Rectal smooth muscle tissue (tissue), 1 donor: ENCODE measurements around the gene CEBPE.

Source experiments
- H3K27ac ChIP-seq: one replicate; pipeline ENCODE4 v1.7.0; 2013; ENCODE audit warnings: low read depth, low read length, inconsistent platforms
- H3K27me3 ChIP-seq: one replicate; pipeline ENCODE4 v1.7.0; 2013; ENCODE audit warnings: low read length; ENCODE audit not compliant: control insufficient read depth, insufficient read depth
- H3K36me3 ChIP-seq: one replicate; pipeline ENCODE4 v1.7.0; 2013; ENCODE audit warnings: low read length; ENCODE audit not compliant: control insufficient read depth, insufficient read depth
- H3K4me1 ChIP-seq: one replicate; pipeline ENCODE4 v1.7.0; 2013; ENCODE audit warnings: low read length; ENCODE audit not compliant: control insufficient read depth, insufficient read depth
- H3K4me3 ChIP-seq: one replicate; pipeline ENCODE4 v1.7.0; 2013; ENCODE audit warnings: low read length
- H3K9ac ChIP-seq: one replicate; pipeline ENCODE4 v1.7.0; 2013; ENCODE audit warnings: low read length

CEBPE gene

GRCh38 chr14:23139874-23140273 lies 20.8 kb upstream of the CEBPE start:
- H3K4me1 ChIP-seq, result peaks cover 19% of the 10 kb centered on the region
- H3K36me3 ChIP-seq, result no peaks in the 10 kb centered on the region
- H3K27me3 ChIP-seq, result no peaks in the 10 kb centered on the region
- H3K27ac ChIP-seq, result peak overlapping the region; percentile 74
- H3K9ac ChIP-seq, result no peak overlapping the region
- H3K4me3 ChIP-seq, result no peak overlapping the region

GRCh38 chr14:23137813-23138535 lies 18.9 kb upstream of the CEBPE start:
- H3K27ac ChIP-seq, result no peak overlapping the region
- H3K4me1 ChIP-seq, result peaks cover 19% of the 10 kb centered on the region
- H3K36me3 ChIP-seq, result no peaks in the 10 kb centered on the region
- H3K27me3 ChIP-seq, result no peaks in the 10 kb centered on the region
- H3K4me3 ChIP-seq, result no peak overlapping the region
- H3K9ac ChIP-seq, result no peak overlapping the region

GRCh38 chr14:23137192-23137812 lies 18.2 kb upstream of the CEBPE start:
- H3K36me3 ChIP-seq, result no peaks in the 10 kb centered on the region
- peaks cover 15% of the 10 kb centered on the region for H3K4me1 ChIP-seq
- H3K9ac ChIP-seq, result no peak overlapping the region
- H3K4me3 ChIP-seq, result no peak overlapping the region
- H3K27me3 ChIP-seq, result no peaks in the 10 kb centered on the region
- no peak overlapping the region for H3K27ac ChIP-seq

GRCh38 chr14:23136566-23137133 lies 17.6 kb upstream of the CEBPE start:
- Histone ChIP-seq H3K4me1 (peaks cover 8% of the 10 kb centered on the region), H3K27me3 (no peaks in the 10 kb centered on the region), H3K36me3 (no peaks in the 10 kb centered on the region), H3K9ac (no peak overlapping the region), H3K27ac (no peak overlapping the region), H3K4me3 (no peak overlapping the region)

GRCh38 chr14:23132970-23133369 lies 13.9 kb upstream of the CEBPE start:
- H3K9ac ChIP-seq, result no peak overlapping the region
- H3K36me3 ChIP-seq, result peaks cover 2% of the 10 kb centered on the region
- H3K4me3 ChIP-seq, result no peak overlapping the region
- no peaks in the 10 kb centered on the region for H3K27me3 ChIP-seq
- H3K4me1 ChIP-seq, result no peaks in the 10 kb centered on the region
- H3K27ac ChIP-seq, result no peak overlapping the region

GRCh38 chr14:23131482-23131881 lies 12.4 kb upstream of the CEBPE start:
- H3K27ac ChIP-seq, result no peak overlapping the region
- no peaks in the 10 kb centered on the region for H3K27me3 ChIP-seq
- H3K9ac ChIP-seq, result no peak overlapping the region
- no peaks in the 10 kb centered on the region for H3K4me1 ChIP-seq
- H3K4me3 ChIP-seq, result no peak overlapping the region
- peaks cover 2% of the 10 kb centered on the region for H3K36me3 ChIP-seq

- Histone ChIP-seq H3K36me3 (peaks cover 2% of the 10 kb centered on the region), H3K4me3 (no peak overlapping the region), H3K27ac (no peak overlapping the region), H3K9ac (no peak overlapping the region), H3K4me1 (no peaks in the 10 kb centered on the region), H3K27me3 (no peaks in the 10 kb centered on the region)
Measured at GRCh38 chr14:23130871-23131270, 11.8 kb upstream of the CEBPE start.

GRCh38 chr14:23129759-23130316 lies 10.8 kb upstream of the CEBPE start:
- Histone ChIP-seq H3K9ac (no peak overlapping the region), H3K4me3 (no peak overlapping the region), H3K36me3 (peaks cover 2% of the 10 kb centered on the region), H3K27me3 (no peaks in the 10 kb centered on the region), H3K4me1 (no peaks in the 10 kb centered on the region), H3K27ac (no peak overlapping the region)

- Histone ChIP-seq H3K9ac (no peak overlapping the region), H3K27ac (no peak overlapping the region), H3K4me1 (no peaks in the 10 kb centered on the region), H3K36me3 (peaks cover 2% of the 10 kb centered on the region), H3K4me3 (no peak overlapping the region), H3K27me3 (no peaks in the 10 kb centered on the region)
Measured at GRCh38 chr14:23128969-23129758, 10.1 kb upstream of the CEBPE start.

- peaks cover 2% of the 10 kb centered on the region for H3K36me3 ChIP-seq
- no peaks in the 10 kb centered on the region for H3K27me3 ChIP-seq
- H3K27ac ChIP-seq, result no peak overlapping the region
- no peak overlapping the region for H3K4me3 ChIP-seq
- no peaks in the 10 kb centered on the region for H3K4me1 ChIP-seq
- no peak overlapping the region for H3K9ac ChIP-seq
Measured at GRCh38 chr14:23127861-23128260, 8.8 kb upstream of the CEBPE start.

GRCh38 chr14:23126548-23127278 lies 7.7 kb upstream of the CEBPE start:
- Histone ChIP-seq H3K4me1 (peaks cover under 1% of the 10 kb centered on the region), H3K4me3 (no peak overlapping the region), H3K27ac (no peak overlapping the region)

More at GRCh38 chr14:23126548-23127278, 7.7 kb upstream of the CEBPE start:
- Histone ChIP-seq H3K9ac (no peak overlapping the region), H3K27me3 (no peaks in the 10 kb centered on the region), H3K36me3 (peaks cover 2% of the 10 kb centered on the region)
